ENCODE results near the gene SRPK2. TPM values are rescaled to one million over a fixed set of nuclear protein-coding genes. Genes with fewer than 3 reads are reported as not detected.
"Not testable (repeated sequence)": the region's sequence is repeated elsewhere in the genome, so short reads cannot be mapped to it uniquely, and the experiment has no call there.

The SRPK2 gene
- polyA plus RNA-seq, 1 donor from 2014 or later: 118 TPM

- Histone ChIP-seq H3K9ac (ENCODE audit: low read length) (no peak overlapping the region), H3K36me3 (ENCODE audit: insufficient read depth, low read length) (no peaks in the 10 kb centered on the region), H3K27me3 (ENCODE audit: insufficient read depth, low read depth, low read length) (no peaks in the 10 kb centered on the region), H3F3A (ENCODE audit: insufficient read depth, low read length, poor library complexity, severe bottlenecking) (no peaks in the 10 kb centered on the region), H3K9me2 (ENCODE audit: insufficient read depth, low read length) (no peaks in the 10 kb centered on the region), H2AFZ (ENCODE audit: low read depth, low read length) (no peak overlapping the region), H3K4me2 (ENCODE audit: low read length) (no peak overlapping the region), H3K79me2 (replicated peaks; ENCODE audit: insufficient read depth, low read length) (peaks cover 14% of the 10 kb centered on the region), H3K4me3 (ENCODE audit: low read length) (no peak overlapping the region), H3K9me3 (ENCODE audit: low read length) (no peaks in the 10 kb centered on the region), H3K27ac (ENCODE audit: low read length) (no peak overlapping the region), H4K20me1 (ENCODE audit: insufficient read depth) (no peaks in the 10 kb centered on the region)
- TF ChIP-seq SMC3 (conservative IDR thresholded peaks at IDR 0.05; ENCODE audit: poor library complexity) (no peak), EP300 (conservative IDR thresholded peaks at IDR 0.05; ENCODE audit: poor library complexity, severe bottlenecking) (no peak), REST (IDR thresholded peaks at IDR 0.05; ENCODE audit: borderline replicate concordance) (no peak), POLR2AphosphoS5 (IDR thresholded peaks at IDR 0.05) (no peak), CTCF (IDR thresholded peaks at IDR 0.05; ENCODE audit: poor library complexity, severe bottlenecking) (no peak), EZH2 (IDR thresholded peaks at IDR 0.05; ENCODE audit: borderline replicate concordance, insufficient read depth, low read length, poor library complexity, severe bottlenecking) (no peak), RAD21 (conservative IDR thresholded peaks at IDR 0.05) (no peak)
These were observed 92.2 kb downstream of the SRPK2 start for GRCh38 chr7:105296491-105296890.

GRCh38 chr7:105295596-105296352, 92.9 kb downstream of the SRPK2 start:
- Histone ChIP-seq H3K27ac (ENCODE audit: low read length) (no peak overlapping the region), H3K9me3 (ENCODE audit: low read length) (no peaks in the 10 kb centered on the region), H3K79me2 (replicated peaks; ENCODE audit: insufficient read depth, low read length) (peaks cover 14% of the 10 kb centered on the region), H3K4me3 (ENCODE audit: low read length) (no peak overlapping the region), H4K20me1 (ENCODE audit: insufficient read depth) (no peaks in the 10 kb centered on the region), H3K9me2 (ENCODE audit: insufficient read depth, low read length) (no peaks in the 10 kb centered on the region), H2AFZ (ENCODE audit: low read depth, low read length) (no peak overlapping the region), H3F3A (ENCODE audit: insufficient read depth, low read length, poor library complexity, severe bottlenecking) (no peaks in the 10 kb centered on the region), H3K4me2 (ENCODE audit: low read length) (no peak overlapping the region), H3K27me3 (ENCODE audit: insufficient read depth, low read depth, low read length) (no peaks in the 10 kb centered on the region), H3K9ac (ENCODE audit: low read length) (no peak overlapping the region), H3K36me3 (ENCODE audit: insufficient read depth, low read length) (no peaks in the 10 kb centered on the region)
- TF ChIP-seq CTCF (IDR thresholded peaks at IDR 0.05; ENCODE audit: poor library complexity, severe bottlenecking) (no peak), REST (IDR thresholded peaks at IDR 0.05; ENCODE audit: borderline replicate concordance) (no peak), EZH2 (IDR thresholded peaks at IDR 0.05; ENCODE audit: borderline replicate concordance, insufficient read depth, low read length, poor library complexity, severe bottlenecking) (no peak), MXI1 (conservative IDR thresholded peaks at IDR 0.05; ENCODE audit: poor library complexity, severe bottlenecking) (no peak), RAD21 (conservative IDR thresholded peaks at IDR 0.05) (no peak), SMC3 (conservative IDR thresholded peaks at IDR 0.05; ENCODE audit: poor library complexity) (no peak), EP300 (conservative IDR thresholded peaks at IDR 0.05; ENCODE audit: poor library complexity, severe bottlenecking) (no peak), POLR2AphosphoS5 (IDR thresholded peaks at IDR 0.05) (no peak), TAF1 (IDR thresholded peaks at IDR 0.05; ENCODE audit: low read depth) (no peak)

GRCh38 chr7:105294482-105294881, 94.2 kb downstream of the SRPK2 start:
- H4K20me1 ChIP-seq (ENCODE audit: insufficient read depth); H3K27ac ChIP-seq (ENCODE audit: low read length); H3K79me2 ChIP-seq (replicated peaks; ENCODE audit: insufficient read depth, low read length); H3K27me3 ChIP-seq (ENCODE audit: insufficient read depth, low read depth, low read length); H3K9ac ChIP-seq (ENCODE audit: low read length); H3F3A ChIP-seq (ENCODE audit: insufficient read depth, low read length, poor library complexity, severe bottlenecking); H3K4me2 ChIP-seq (ENCODE audit: low read length); H3K9me3 ChIP-seq (ENCODE audit: low read length); H2AFZ ChIP-seq (ENCODE audit: low read depth, low read length); H3K4me3 ChIP-seq (ENCODE audit: low read length); H3K36me3 ChIP-seq (ENCODE audit: insufficient read depth, low read length); H3K9me2 ChIP-seq (ENCODE audit: insufficient read depth, low read length): not testable (repeated sequence)

Measured in neural cell (in vitro differentiated cells).